NCI-H1694 treated with DMSO at 0.1 percent for 48 hours (cell line): ENCODE measurements around the gene GRAP2.
"Not testable (repeated sequence)": the region's sequence is repeated elsewhere in the genome, so short reads cannot be mapped to it uniquely, and the experiment has no call there.

Source experiments
- DNase-seq: peaks from one replicate; lab custom pipeline; 2025; lab: John Stamatoyannopoulos, UW

Gene GRAP2

DNA sequence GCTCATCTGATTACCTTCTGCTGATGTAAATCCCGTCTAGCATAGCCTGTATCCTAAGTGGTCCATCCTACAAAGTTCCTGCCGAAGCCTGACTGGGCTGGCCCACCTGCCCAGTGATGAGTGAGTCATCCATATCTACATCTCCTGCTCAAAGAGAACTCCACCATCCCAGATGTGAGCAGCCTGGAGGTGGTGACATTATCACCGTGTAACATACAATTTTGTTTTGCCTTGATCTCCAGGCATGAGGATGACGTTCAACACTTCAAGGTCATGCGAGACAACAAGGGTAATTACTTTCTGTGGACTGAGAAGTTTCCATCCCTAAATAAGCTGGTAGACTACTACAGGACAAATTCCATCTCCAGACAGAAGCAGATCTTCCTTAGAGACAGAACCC lies 64.9 kb downstream of the GRAP2 start:
- DNase-seq = no peak

DNA sequence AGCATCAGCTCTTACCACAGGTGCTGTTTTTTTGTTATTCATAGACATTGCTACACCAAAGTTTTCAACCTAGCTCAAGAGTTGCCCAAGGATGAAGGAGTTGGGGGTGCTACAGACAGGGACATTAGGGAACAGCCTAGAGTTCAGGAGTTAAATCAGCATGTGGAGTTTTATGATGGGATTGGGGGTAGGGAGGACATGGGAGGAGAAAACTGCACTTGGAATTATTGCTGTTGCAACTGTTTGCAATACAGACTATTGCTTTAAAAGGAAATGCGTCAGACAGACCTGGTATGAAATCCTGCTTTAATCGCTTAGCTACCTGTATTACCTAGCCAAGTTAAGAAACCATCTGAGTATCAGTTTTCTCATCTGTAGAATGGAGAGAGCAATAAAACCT lies 65.6 kb downstream of the GRAP2 start:
- DNase-seq = no peak

DNA sequence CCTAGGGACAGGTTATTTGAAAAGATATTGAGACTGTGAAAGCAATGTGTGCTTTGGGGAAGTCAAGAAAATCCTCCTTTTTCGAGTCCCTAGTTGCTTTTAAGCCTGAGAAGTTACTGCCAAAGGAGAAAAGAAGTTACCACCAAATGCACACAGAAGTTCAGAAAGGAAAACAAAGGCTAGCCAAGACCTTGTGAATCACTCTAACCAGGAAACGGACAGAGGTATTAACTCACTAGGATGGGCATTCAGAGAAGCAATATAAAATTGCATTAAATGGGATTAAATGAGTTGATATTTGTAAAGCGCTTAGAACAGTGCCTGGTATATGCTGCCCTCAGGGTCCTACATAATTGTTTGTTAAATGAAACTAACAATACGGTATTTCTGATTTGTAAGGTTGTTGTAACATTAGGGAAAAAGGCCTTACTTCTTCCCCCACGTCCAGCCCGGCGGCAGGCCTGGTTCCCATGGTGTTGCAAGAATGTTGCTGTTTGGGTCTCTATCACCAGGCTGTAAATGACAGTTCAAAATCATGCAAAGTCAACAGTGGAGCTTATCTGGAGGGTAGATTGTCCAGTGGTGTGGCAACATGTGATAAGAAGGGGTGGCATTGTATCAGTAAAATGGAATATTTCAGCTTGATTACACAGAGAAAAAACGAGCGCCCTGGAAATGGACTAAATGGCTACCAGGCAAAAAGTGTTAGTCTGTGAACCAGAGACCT lies 66.4 kb downstream of the GRAP2 start:
- no peak for DNase-seq

DNA sequence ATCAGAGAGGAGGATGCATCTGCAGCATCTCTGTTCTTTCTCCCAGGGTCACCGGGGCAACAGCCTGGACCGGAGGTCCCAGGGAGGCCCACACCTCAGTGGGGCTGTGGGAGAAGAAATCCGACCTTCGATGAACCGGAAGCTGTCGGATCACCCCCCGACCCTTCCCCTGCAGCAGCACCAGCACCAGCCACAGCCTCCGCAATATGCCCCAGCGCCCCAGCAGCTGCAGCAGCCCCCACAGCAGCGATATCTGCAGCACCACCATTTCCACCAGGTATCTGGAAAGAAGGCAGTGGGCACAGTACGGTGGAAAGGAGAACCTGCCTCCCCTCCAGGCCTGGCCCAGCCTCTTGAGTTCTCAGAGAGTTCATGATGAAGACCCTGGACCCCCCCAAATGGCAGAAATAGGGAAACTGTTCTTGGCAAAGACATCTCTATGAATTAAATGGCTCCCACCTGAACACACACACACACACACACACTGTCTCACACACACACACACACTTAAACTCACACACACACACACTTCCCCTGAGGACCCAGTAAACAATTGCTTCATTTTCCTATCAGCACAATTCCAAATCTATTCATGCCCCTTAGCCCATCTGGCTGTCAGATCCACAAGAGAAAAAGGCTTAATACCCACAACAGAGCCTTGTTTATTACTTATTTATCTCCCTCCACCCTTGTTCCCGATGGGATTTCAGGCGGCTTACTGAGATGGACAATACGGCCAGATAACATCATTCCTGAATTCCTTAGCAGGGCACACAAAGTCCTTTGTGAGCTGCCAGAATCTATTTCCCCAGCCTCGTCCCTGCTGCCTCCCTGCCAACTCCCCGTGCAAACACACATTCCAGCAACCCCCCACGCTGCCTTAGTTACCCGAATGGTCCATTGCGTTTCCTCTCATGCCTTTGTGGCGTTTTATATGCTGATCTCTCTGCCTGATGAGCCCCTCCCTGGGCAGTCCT lies 67.4 kb downstream of the GRAP2 start:
- DNase-seq = no peak

DNA sequence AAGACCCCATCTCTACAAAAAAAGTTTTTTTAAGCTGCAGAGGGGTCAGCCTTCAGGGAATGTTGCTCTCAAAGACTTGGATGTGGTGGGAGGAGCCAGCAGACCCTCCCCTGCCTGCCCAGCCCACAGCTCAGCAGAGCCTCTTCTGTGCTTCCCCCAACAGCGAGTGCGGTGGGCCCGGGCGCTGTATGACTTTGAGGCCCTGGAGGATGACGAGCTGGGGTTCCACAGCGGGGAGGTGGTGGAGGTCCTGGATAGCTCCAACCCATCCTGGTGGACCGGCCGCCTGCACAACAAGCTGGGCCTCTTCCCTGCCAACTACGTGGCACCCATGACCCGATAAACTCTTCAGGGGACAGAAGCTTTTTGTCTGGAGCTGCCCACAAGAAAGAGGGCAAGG lies 69.9 kb downstream of the GRAP2 start:
- DNase-seq = no peak

DNA sequence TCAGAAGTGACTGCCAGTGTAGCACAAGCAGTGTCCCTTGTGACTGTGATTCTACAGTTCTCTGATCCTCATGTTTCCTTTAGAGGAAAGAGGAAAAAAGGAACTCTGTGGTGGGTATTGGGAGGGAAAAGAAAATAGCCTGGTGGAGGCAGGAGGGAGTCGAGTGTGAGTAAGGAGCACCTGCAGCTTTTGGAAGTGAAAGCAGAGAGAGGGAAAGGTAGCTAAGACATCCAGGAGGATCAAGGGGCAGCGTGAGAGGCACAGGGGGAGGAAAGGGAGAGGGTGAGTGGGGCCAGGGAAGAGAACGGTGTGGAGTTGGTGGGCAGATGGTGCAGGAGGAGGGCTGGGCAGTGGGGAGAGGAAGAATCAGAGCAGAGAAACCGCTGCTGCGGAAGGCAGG lies 71.8 kb downstream of the GRAP2 start:
- DNase-seq = no peak

DNA sequence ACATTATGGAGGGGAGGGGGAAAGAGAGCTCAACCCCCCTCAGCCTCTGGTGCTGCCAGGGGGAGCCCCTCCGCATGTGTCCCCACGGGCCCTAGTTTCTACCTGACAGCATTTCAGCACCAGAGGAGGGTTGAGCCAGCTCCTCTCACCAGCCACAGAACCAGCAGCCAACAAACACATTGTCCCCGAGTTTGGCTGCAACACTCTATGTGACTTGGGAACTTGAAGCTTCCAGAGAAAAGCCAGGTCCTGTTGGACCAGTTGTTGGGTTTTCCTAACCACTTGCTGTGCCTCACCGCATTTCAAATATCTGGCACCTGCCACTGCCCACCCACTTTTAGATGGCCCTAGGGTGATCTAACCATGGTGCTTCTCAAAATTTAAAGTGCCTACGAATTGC lies 72.8 kb downstream of the GRAP2 start:
- no peak for DNase-seq

DNA sequence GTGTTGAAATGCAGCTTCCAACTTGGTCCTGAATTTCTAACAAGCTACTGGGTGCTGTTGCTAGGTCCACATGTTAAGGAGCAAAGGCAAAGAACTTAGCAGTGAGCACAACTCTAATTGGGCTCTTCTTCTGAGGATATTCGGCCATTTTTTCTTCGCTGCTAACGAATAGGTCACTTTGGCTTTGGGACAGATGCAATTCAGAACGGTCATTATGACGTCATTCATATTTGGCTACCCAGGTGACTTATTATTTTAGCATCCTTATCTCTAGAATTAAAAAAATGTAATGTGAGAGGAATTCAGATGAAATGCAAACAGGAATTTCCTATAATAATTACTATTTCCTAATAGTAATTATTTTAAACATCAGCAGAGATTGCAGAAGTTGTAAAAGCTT lies 73.2 kb downstream of the GRAP2 start:
- no peak for DNase-seq

DNA sequence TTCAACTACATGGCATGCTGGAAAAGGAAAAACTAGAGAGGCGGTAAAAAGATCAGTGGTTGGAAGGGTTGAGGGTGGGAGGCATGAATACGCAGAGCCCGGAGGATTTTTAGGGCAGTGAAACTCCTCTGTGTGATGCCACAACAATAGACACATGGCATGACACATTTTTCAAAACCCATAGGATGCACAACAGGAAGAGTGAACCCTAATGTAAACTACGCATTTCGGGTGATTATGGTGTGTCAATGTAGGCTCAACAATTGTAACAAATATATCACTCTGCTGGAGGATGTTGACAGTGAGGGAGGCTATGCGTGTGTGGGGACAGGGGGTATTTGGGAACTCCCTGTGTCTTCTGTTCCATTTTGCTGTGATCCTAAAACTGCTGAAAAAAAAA lies 78.2 kb downstream of the GRAP2 start:
- DNase-seq = no peak

DNA sequence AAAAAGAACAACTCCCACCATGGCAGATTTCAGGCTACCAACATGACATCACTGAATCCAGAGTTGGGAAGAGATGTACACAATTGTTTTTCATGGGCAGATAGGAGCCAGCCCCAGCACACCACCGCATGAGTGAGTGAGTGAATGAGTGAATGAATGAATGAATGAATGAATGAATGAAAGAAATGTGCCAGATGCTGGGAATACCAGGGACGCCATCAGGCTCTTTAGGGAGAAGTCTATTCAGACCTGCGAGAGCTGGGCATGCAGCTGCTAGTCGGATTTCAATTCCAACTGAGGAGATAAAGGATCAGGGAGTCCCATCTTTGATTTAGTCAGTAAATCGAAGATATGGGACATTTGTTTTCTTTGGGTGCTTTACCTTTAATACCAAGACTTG lies 78.6 kb downstream of the GRAP2 start:
- no peak for DNase-seq

DNA sequence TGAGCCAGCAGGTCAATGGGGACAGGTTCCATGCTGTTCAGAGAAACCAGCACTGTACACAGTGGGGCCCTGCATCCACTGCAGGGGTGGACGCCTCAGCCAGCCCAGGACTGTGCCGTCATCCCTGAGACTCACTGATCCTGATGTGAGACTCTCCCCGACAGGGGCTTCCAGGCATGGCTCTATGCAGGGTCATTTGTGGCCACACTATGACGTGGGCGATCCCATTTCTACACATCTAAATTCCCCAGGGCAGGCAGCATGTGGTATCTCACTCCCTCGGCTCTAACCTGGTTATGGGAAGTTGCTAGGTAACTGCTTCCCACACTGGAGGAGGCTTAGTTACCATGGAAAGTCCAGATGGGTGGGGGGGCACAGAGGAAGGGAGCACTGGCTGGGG lies 79.7 kb downstream of the GRAP2 start:
- no peak for DNase-seq

DNA sequence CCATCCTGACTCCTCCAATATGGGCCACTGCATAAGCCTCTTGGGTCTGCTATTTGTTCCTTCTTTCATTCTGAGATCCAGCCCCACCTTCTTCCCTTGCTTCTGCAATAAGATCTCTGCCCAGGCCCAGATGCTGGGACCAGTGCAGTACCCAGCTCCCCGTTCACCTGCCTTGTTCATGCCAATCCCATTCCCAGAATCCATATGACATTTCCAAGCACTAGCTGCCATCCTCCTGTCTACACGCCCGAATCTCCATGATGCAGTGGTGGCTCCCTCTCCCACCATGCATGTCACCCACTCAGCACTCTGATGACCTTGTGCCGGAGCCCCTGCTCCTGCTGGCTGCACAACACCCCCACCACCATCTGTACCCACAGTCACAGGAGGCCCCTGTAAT lies 82.5 kb downstream of the GRAP2 start:
- no peak for DNase-seq

DNA sequence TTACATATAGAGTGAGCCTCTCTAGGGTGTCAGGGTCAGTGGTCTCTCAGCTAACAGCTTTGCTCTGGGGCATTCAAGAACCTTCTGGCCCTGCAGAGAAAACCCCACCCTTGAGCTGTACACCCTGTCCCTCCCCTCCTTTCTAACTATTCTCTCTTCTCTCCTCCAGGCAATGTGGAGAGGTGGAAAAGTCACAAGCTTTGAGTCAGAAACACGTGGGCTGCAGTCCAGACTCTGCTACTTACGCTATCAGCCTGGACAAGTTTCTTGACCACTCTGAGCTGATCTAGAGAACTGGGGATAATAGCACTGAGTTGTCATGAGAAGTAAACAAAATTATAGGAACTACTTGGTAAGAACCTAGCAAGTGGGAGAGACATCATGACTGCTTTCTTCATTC lies 83.1 kb downstream of the GRAP2 start:
- DNase-seq = no peak

DNA sequence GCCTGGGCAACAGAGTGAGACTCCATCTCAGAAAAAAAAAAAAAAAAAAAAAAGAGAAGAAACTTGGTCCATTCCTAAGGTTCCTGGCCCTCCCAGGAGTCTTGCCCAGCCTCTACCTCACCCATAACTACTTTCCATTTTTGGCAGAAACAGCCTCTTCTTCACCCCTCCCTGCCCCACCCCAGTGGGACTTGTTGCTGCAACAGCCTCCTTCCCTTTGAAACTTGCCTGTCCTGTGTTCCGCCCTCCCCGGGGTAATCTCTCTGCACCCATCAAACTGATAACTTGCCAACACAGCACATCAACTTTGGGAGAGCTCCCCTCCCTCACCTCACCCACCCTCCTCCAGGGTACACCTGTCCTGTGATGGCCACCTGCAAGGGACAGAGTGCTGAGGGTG lies 83.9 kb downstream of the GRAP2 start:
- DNase-seq = no peak

DNA sequence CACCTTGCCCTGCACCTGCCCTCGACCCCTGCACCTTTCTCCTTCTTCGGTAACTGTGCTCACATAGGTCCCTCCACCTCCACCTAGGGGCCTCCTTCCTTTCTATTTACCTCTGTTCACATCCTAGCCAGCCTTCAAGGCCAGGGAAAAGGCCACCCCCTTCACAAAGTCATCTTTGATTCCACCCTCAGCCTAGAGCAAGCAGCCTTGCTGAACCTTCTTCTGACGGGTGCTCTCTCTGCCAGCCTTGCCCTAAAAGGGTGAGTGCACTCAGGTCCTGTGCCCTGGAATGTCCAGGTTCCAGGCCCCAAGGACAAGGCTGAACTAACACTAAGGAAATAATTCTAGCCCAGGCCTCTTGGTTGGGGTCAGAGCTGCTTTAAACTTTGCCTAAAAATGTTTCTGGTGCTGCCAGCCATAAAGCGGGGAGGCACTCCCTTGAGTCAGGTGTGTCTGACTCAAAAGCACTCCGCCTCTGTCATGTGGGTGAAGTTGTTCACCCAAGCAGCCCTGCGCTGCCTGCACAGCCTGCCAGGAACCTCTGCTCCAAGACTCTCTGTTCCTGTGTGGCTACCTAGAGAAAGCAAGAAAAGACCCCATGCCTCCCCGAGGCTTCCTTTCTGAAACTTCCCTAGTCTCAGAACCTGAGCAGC lies 84.6 kb downstream of the GRAP2 start:
- DNase-seq = no peak

DNA sequence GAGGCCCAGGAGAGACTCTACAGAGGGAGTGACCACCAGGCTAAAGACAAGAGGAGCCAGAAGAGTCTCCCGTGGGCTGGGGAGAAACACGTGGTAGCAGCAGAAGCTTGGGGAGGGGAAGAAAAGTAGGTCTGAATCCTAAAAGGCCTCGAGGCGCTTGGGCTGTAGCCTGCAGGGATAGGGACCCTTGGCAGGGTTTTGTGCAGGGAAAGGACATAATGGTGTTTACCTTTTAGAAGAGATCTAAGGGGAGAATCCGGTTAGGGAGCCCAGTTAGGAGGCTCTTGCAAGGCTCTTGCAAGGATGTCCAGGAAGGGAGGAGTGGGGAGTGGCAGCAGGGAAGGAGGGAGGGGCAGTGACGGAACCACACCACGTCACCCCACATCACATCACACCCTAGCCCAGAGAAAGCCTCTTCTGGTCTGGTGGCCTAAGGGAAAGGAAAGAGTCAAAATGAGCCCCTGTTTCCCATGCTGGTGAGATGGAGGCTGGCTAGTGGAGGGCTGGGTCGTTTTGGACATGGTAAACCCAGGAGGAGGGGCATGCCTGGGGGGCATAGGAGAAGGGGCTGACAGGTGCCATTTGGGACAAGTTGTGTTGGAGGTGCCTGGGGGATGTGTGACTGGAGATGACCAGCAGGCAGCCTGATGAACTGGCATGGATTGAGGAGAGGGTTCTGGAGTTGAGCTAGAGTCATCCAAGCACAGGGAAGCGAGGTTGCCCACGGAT lies 87.7 kb downstream of the GRAP2 start:
- no peak for DNase-seq

DNA sequence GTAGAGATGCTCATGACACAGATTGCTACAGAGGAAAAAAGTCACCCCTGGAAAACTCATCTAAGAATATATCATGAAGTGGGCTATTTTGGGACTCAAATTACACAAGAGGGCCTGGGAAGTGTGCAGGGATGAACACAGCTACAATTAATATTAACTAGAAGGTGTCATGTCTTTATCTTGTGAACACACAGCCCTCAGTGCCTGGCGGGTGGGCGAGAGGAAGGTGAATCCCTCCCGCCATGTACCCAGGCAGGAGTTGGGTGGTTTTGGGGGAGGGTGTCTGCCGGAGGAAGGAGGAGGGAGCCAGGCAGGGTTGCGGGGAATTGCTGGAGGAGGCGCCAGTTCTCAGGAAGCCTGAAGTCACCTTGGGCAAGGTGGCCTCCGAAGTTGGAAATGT lies 88.7 kb downstream of the GRAP2 start:
- no peak for DNase-seq

DNA sequence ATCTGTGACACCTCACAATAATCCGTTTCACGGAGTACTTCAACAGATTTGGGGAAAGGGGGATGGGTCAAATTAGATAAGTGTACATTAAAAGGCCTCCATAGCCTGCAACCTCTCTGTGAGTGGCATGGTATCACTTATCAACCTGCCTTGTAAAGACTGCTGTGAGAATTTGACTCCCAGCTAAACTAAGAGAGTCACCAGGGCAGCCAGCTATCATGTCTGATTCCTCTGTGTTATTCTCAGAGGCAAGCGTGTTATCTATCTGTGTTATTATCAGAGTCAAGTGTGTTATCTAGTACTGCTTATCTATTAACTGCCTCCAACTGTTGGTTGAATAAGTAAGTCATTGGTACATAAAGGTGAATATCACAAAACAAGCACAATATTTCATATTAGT lies 89.8 kb downstream of the GRAP2 start:
- no peak for DNase-seq

DNA sequence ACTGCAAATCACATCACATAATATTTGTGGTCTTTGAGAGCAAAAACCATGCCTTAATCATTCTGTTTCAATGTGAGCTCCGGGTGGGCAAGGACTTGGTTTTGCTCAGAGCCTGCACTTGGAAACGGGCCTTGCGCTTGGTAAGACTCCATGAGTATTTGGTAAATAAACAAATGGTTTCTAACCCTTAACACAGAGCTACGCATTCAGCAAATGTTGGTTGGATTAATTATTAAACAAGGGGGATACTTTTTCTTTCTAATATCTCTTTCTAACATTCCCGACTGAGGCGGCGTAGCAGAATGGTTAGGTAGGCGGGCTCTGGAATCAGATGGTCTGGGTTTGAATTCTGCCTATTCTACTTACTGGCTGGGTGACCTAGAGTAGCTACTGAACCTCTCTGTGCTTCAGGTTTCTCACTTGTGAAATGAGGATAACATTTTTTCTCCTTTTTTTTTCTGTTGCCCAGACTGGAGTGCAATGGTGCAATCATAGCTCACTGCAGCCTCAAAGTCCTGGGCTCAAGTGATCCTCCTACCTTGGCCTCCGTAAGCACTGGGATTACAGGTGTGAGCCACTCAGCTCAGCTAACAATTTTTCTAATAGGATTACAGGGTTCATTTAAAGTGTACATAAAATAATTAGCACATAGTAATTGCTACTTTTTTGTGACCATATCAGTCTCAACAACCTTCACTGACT lies 90.4 kb downstream of the GRAP2 start:
- no peak for DNase-seq

DNA sequence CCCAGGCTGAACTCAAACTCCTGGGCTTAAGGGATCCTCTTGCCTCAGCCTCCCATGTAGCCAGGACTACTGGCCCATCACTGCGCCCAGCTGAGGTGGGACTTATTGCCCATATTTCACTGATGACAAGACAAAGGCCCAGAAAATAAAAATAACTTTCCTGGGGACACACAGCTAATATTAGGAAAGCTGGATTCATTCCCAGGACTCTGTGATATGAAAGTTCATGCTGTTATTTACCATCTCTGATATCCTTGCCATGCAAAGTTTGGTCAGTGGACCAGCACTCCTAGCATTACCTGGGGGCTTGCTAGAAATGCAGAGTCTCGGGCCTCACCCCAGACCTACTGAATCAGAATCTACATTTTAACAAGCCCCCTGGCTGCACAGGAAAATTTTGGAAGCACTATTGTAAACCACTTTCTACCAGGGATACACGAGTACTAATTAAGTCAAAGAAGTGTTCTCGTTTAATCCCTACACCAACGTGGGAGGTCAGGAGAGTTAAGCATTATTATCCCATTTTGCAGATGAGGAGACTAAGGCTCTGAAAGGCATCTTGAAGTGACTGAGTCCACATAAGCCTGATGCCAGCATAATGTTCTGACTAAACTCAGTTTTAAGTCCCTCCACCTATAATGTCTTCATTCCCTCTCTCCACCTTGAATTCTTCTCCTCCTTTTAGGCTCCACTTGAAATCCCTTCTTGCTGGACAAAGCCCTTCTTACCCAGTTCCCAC lies 91.4 kb downstream of the GRAP2 start:
- DNase-seq = no peak

DNA sequence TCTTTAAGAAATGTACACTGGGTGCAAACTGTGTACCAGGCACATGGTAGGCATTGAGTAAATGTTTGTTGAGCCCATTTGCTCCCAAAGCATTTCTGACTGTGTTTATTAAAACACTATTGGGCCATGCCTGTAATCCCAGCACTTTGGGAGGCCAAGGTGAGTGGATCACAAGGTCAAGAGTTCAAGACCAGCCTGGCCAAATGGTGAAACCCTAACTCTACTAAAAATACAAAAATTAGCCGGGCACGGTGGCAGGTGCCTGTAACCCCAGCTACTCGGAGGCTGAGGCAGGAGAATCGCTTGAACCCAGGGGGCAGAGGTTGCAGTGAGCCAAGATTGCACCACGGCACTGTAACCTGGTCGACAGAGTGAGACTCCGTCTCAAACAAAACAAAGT lies 92.0 kb downstream of the GRAP2 start:
- not testable (repeated sequence) for DNase-seq
